Left hindlimb (tissue), 1 donor: ENCODE measurements around the gene FAM20C.
A peak's percentile ranks its signal among the peaks of the same experiment; 100 is the strongest.

ENCODE experiments used
- DNase-seq: peaks from one replicate; pipeline ENCODE4 v3.0.0-alpha.2; 2018

FAM20C gene

DNA sequence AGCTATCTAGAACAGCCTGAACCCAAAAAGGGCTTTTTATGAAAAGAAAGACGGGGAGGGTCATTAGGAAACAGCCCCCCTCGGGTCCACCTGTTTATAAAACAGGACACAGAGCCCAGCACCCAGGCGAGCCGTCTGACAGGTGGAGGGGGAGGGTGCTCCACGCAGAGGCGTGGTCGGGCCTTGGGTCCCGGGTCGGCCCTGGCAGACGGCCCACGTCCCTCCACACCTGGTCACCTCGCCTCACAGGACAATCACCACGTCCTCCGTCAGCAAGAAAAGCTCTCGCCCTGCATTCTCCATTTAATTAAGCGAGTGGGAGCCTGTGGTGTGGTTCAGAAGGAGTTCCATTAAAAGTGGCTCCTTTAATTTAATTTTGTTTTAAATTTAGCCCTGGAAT lies 55.3 kb downstream of the FAM20C start:
- DNase-seq = no peak

DNA sequence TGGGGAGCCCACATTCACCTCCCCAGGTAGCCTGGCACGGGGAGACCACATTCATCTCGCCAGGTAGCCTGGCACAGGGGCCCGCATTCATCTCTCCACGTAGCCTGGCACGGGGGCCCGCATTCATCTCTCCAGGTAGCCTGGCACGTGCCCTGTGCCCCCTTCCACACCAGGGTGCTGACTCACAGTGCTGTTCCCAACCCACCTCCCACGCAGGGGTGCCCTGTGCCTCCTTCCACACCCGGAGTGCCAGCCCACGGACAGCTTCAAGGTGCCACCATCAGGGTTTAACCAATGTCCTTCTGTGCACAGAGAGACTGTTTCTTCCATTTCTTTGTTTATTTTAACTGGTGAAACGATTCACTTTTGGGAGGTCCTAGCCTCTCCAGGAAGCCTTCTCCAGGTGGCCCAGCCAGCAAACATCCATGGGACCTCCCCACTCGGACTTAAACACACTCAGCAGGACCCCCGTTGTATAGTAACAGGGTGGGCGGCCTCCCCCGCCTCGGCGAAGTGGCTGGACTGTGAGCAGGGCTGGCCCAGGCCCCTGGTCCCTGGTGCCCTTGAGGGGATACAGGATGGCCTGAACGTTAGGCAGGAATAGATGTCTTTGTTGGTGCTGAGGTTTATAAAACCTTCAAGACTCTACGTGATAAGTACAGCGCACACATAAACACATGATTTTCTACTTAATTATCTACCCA lies 56.5 kb downstream of the FAM20C start:
- no peak for DNase-seq

DNA sequence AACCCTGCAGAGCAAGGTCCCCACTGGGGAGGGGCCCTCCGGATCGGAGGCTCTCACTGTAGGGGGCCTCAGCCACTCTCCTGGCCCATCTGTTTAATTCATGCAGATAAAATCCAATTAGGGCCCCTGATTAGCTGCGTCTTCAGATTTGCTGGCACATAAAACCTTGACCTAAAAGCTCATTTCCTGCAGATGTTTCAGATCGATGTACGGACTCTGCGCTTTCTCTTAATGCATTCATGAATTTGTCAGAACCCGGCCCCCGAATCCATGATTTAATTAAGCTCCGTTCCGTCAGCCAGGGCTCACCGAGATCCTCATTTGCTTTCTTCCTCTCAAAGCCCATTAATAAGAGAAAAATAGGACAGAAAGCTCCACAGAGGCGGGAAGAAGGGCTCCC lies 57.6 kb downstream of the FAM20C start:
- no peak for DNase-seq

GRCh38 chr7:250523-250922 lies 58.2 kb downstream of the FAM20C start:
- no peak for DNase-seq

GRCh38 chr7:251005-251404 lies 58.6 kb downstream of the FAM20C start:
- DNase-seq = no peak

- DNase-seq = no peak
Observed at GRCh38 chr7:251446-252175, 59.2 kb downstream of the FAM20C start.

GRCh38 chr7:252216-252965 lies 60.0 kb downstream of the FAM20C start:
- no peak for DNase-seq

- no peak for DNase-seq
Observed at GRCh38 chr7:252981-253380, 60.6 kb downstream of the FAM20C start.

DNA sequence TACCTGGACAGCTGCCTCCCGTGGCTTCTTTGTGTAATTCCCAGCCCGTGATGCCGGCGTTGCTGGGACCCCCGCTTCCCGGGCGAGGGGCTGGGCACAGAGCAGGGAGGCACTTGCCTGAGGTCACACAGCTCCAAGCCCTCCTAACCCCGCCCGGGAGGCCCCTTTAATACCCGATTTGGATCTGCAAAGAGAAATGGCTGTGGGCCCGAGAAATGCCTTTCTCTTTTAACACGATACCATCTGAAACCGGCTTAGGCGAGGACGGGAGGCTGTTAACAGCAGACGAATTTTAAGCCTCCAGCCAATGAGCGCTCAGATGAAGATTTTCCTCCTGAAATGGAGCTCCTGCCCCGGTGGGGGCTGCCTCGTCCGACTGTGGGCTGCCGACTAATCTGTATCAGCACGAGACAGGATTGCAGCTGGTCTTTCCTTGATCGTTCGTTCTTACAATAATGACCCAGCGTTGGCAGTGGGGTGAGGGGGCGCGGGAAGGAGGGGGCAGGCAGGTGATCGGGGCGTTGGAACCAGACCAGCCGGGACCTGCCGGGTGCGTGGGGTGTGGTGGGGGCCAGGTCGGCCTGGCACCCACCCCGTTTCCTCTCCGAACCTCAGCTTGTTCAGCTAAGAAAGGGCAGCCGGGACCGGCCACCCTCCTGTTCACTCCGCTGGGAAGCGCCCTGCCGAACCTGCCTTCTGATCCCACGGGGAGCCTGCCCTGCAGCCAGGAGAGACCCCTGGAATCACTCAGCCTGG lies 61.4 kb downstream of the FAM20C start:
- DNase-seq = no peak

- DNase-seq = no peak
Observed at GRCh38 chr7:254337-255037, 62.1 kb downstream of the FAM20C start.

- peak; percentile 22 for DNase-seq
Observed at GRCh38 chr7:255038-255435, 62.7 kb downstream of the FAM20C start.

DNA sequence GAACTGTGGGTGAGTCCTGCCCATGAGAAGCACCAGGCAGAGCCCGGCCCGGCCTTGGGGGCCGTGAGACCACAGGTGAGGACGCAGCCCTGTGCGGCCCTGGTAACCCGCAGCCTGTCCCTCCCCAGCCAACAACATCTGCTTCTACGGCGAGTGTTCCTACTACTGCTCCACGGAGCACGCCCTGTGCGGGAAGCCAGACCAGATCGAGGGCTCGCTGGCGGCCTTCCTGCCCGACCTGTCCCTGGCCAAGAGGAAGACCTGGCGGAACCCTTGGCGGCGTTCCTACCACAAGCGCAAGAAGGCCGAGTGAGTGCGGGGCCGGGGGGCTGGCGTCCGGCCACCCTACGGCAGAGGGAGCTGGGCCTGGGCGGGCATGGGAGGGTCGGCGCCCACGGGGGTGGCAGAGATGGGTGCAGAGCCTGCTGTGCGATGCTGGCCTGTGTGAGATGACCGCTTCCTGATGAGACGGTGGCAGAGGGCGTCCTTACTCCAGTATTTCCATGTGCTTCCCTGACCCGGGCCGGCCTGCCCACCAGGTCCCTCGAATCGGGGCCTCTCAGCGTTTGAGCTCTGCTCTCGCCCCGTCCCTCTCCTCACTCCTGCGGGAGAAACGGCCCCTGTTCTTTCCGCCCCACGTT lies 63.5 kb downstream of the FAM20C start:
- DNase-seq = peak; percentile 28

GRCh38 chr7:256461-256940 lies 64.1 kb downstream of the FAM20C start:
- peak; percentile 27 for DNase-seq

GRCh38 chr7:256981-257646 lies 64.7 kb downstream of the FAM20C start:
- DNase-seq = peak; percentile 31

- DNase-seq = peak; percentile 28
Observed at GRCh38 chr7:257647-257992, 65.2 kb downstream of the FAM20C start.

DNA sequence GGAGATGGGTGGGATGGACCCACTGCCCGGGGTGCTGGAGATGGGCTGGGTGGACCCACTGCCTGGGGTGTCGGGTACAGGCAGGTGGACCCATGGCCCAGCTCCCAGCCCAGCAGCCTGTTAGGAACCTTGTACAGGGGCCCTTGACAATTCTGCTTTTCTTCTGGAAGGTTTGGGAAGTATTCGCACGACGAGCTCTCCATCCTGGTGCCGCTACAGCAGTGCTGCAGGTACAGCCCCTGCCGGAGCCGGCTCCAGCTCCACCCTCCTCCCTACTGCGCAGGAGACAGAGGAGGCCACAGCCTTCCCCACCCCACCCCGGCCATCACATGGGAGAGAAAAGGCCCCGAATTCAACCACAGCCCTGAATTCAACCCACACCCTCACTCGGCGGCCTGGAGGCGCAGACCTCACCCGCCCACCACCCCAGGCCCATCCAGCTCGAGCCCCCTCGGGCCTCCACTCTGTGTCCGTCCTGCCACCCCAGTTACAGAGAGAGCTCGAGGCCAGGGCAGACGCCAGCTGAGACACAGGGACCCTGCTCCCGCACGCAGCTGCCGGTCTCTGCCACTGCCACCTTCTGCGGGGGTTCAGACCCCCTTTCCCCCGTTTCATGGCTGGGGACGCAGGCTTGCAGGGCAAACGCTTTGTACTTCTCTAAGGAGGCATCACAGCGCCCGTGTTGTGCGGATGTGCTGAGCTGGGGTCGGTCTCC lies 66.3 kb downstream of the FAM20C start:
- peak; percentile 21 for DNase-seq

GRCh38 chr7:259191-259505 lies 66.8 kb downstream of the FAM20C start:
- DNase-seq = no peak

GRCh38 chr7:259751-260405 lies 67.5 kb downstream of the FAM20C start:
- peak; percentile 26 for DNase-seq

GRCh38 chr7:260441-261281 lies 68.3 kb downstream of the FAM20C start:
- DNase-seq = no peak
